Heart right ventricle (tissue), 16 donors: ENCODE data around the gene PDF. TPM values are rescaled to one million over a fixed set of nuclear protein-coding genes. Genes with fewer than 3 reads are reported as not detected.

Source experiments
- ATAC-seq, 8 donors: fragments of 200-7000 bp; cut with Tn5 transposase; one replicate each; pipeline ENCODE4 v1.9.1; 2020; ENCODE audit warnings: mild to moderate bottlenecking in 8 of 8, moderate library complexity in 8 of 8, moderate number of reproducible peaks in 1 of 8
- DNase-seq, 2 donors: peaks; one replicate each; pipeline ENCODE4 v3.0.0-alpha.2; 2020
- H3K27ac ChIP-seq, 10 donors: fragments of 200-600 bp; sonication (generic) in 2 of 10; one replicate each; pipeline versions ENCODE4 v1.5.0 to v1.8.0; 2020 to 2022; ENCODE audit warnings: mild to moderate bottlenecking in 3 of 10
- H3K27me3 ChIP-seq, 7 donors: fragments of 200-600 bp; one replicate each; pipeline ENCODE4 v1.8.0; 2021 to 2022; ENCODE audit warnings: mild to moderate bottlenecking in 2 of 7
- H3K36me3 ChIP-seq, 9 donors: fragments of 200-600 bp; sonication (generic) in 1 of 9; one replicate each; pipeline versions ENCODE4 v1.5.0 to v1.8.0; 2020 to 2022; ENCODE audit warnings: mild to moderate bottlenecking in 2 of 9
- H3K4me1 ChIP-seq, 9 donors: fragments of 200-600 bp; sonication (generic) in 1 of 9; one replicate each; pipeline versions ENCODE4 v1.5.0 to v1.8.0; 2020 to 2022; ENCODE audit warnings: mild to moderate bottlenecking in 4 of 9
- H3K4me3 ChIP-seq, 10 donors: fragments of 200-600 bp; sonication (generic) in 2 of 10; one replicate each; pipeline versions ENCODE4 v1.5.0 to v1.8.0; 2020 to 2022; ENCODE audit warnings: mild to moderate bottlenecking in 7 of 10, moderate library complexity in 2 of 10
- H3K9me3 ChIP-seq, 11 donors: fragments of 200-600 bp in 10 of 11; sonication (generic) in 2 of 11; one replicate each; pipeline versions ENCODE4 v1.5.0 to v1.8.0; 2013 to 2022; ENCODE audit warnings: mild to moderate bottlenecking in 2 of 11, control low read depth in 1 of 11, moderate library complexity in 1 of 11
- CTCF ChIP-seq, 9 donors: fragments of 200-600 bp; sonication (generic) in 2 of 9; IDR thresholded peaks; one replicate each; pipeline versions ENCODE4 v1.5.0 to v1.8.0; 2021 to 2022; ENCODE audit warnings: antibody characterized with exemption in 9 of 9, mild to moderate bottlenecking in 5 of 9, moderate library complexity in 1 of 9
- WGBS, 2 donors: extraction: QIAGEN DNeasy Blood & Tissue Kit; methylation state at CpG; one replicate each; pipeline ENCODE4 v1.1.7; 2013; ENCODE audit warnings: inconsistent platforms in 1 of 2; 5-methylcytosine and 5-hydroxymethylcytosine counted together
- intact Hi-C, 10 donors: fragments of 100-400 bp; cut with DNase I; formaldehyde crosslinking; loops; one replicate each; pipeline versions ENCODE4 v1.11.1 to v1.14.2; 2022
- polyA plus RNA-seq, 2 donors: library from polyadenylated mRNA; stranded (reverse); fragments of 200-250 nt; gene quantifications; one replicate each; pipeline ENCODE4 v1.2.3, GENCODE V29; 2013
- total RNA-seq, 10 donors: library from RNA; stranded (reverse); fragmentation: NEBNext Ultra II Directional in 3 of 10; extraction: Animal tissue kit (Norgen Biotek cat#: 25700) in 3 of 10; gene quantifications; one replicate each; pipeline versions ENCODE4 v1.2.1 to v1.2.4, GENCODE V29; 2021 to 2023
- donor health status: Arrhythmogenic right ventricular cardiomyopathy.
- donor health status: ischemic (EF 13 %, LVEDD 7.1; RV severe dilation, severe dysfunction).
- donor health status: healthy with polysubstance abuse.
- donor health status: DM: no; HTN: yes; CAD: no.
- donor health status: DM: no; HTN: no; CAD: no.
- donor health status: ischemic (EF 25% LVEDD 6.9; RV normal size, moderate dysfunction).
- donor health status: ischemic (EF 25% LVEDD 5.7; RV mildly dilated, moderate dysfunction).
- donor health status: healthy.
- donor health status: DM: yes; HTN: yes; CAD: no.
- donor health status: Ischemic cardiomyopathy.
- donor health status: ischemic (EF 35%, LVEDD 5.7; RV mildly dilated, moderate dysfunction).
- donor health status: nonischemic (EF 11% LVEDD 7.7; RV severe dilation, severe dysfunction).
- donor health status: DM: yes; HTN: yes; CAD: no.
- donor health status: PGD.
- donor health status: ischemic (EF 29% LVEDD 5.4; RV normal size, mild dysfunction).
- donor health status: nonischemic (EF 23%, LVEDD 6.1; RV moderate dilation, normal function).

Gene PDF
- total and polyA plus RNA-seq, 12 donors: 2.0 to 10.7 (median 5.4) TPM

GRCh38 chr16:69339289-69340094 is 9.1 kb upstream of the PDF start, which contains the start of the genes COG8 and NIP7:
Gene COG8 (minus strand): TSS chr16:69339564. CDS start chr16:69339552, 12 bp downstream.
Gene NIP7 (plus strand): TSS chr16:69339772. CDS start chr16:69339830, 58 bp downstream.
- peaks cover 0 to 64% (median 38%) of the 10 kb centered on the region in 9 donors for H3K36me3 ChIP-seq
- H3K27me3 ChIP-seq: no peaks in the 10 kb centered on the region
- H3K9me3 ChIP-seq: no peaks in the 10 kb centered on the region
- intact Hi-C loops: loop anchor here in 2 of 10 donors (1.0 to 2.0 kb wide), 2 partner anchors 28 to 29 kb away; partner anchors contain the start of gene VPS4A (in 2 of the 2)
- H3K27ac ChIP-seq: peak within 1 kb of the TSS; percentile 42 to 94 (median 88)
- ATAC-seq (peak; percentile 98 to 100 (median 99)), DNase-seq (peak; percentile 91 to 97)
- peak; percentile 75 to 94 (median 85) for TF ChIP-seq CTCF (IDR thresholded peaks at IDR 0.05)
- 0 to 1% methylated on average over 77 of the region's 77 CpGs for whole genome bisulfite sequencing, 2 donors
- peak within 1 kb of the TSS; percentile 69 to 97 (median 80) for H3K4me3 ChIP-seq
- H3K4me1 ChIP-seq: peaks cover 0 to 38% (median 28%) of the 10 kb centered on the region in 9 donors

GRCh38 chr16:69338557-69339288 is 8.3 kb upstream of the PDF start:
- no peaks in the 10 kb centered on the region for H3K27me3 ChIP-seq
- TF ChIP-seq CTCF (IDR thresholded peaks at IDR 0.05): no peak
- no peaks in the 10 kb centered on the region for H3K9me3 ChIP-seq
- DNase-seq (no peak), ATAC-seq (no peak)
- H3K4me1 ChIP-seq: peaks cover 0 to 38% (median 29%) of the 10 kb centered on the region in 9 donors
- 16 to 20% methylated on average over 46 of the region's 46 CpGs for WGBS, 2 donors
- intact Hi-C loops: loop anchor here in 2 of 10 donors (1.0 to 2.0 kb wide), 2 partner anchors 27 to 28 kb away; partner anchors contain the start of gene VPS4A (in 2 of the 2)
- H3K27ac ChIP-seq: peak overlapping the region; percentile 42 to 94 (median 88)
- peak overlapping the region; percentile 69 to 97 (median 80) for H3K4me3 ChIP-seq
- H3K36me3 ChIP-seq: peaks cover 0 to 64% (median 46%) of the 10 kb centered on the region in 9 donors

- Histone ChIP-seq H3K4me3 (no peak overlapping the region), H3K4me1 (peaks cover 3 to 34% (median 29%) of the 10 kb centered on the region in 9 donors), H3K9me3 (no peaks in the 10 kb centered on the region), H3K36me3 (peaks cover 0 to 55% (median 42%) of the 10 kb centered on the region in 9 donors), H3K27me3 (no peaks in the 10 kb centered on the region), H3K27ac (no peak overlapping the region)
- TF ChIP-seq CTCF (IDR thresholded peaks at IDR 0.05): no peak
- DNase-seq: no peak
- no peak for ATAC-seq
- intact Hi-C loops: no loop called here
- WGBS, 2 donors: 93 to 95% methylated on average over 9 of the region's 9 CpGs
Observed at GRCh38 chr16:69334696-69335095, 4.3 kb upstream of the PDF start.
